DND-41 (cell line): ENCODE data around the gene APOBR.

Source experiments
- CTCF ChIP-seq: IDR thresholded peaks from 2 replicates; pipeline ENCODE4 v1.5.1; 2012; ENCODE audit warnings: borderline replicate concordance, low read length, moderate library complexity, mild to moderate bottlenecking; ENCODE audit not compliant: poor library complexity, severe bottlenecking; ENCODE audit errors: extremely low read depth
- EZH2 ChIP-seq: IDR thresholded peaks from 3 replicates; pipeline ENCODE4 v1.6.1; 2012; ENCODE audit warnings: borderline replicate concordance, low read depth, mild to moderate bottlenecking, moderate library complexity, low read length, inconsistent platforms; ENCODE audit not compliant: severe bottlenecking

- TF ChIP-seq EZH2, result no peak
- TF ChIP-seq CTCF, result no peak
Measured at GRCh38 chr16:28538733-28539596, 44.5 kb downstream of the APOBR start, which contains the start of gene NUPR1.
